ENCODE data around the gene GYS1.

Gene GYS1

DNA sequence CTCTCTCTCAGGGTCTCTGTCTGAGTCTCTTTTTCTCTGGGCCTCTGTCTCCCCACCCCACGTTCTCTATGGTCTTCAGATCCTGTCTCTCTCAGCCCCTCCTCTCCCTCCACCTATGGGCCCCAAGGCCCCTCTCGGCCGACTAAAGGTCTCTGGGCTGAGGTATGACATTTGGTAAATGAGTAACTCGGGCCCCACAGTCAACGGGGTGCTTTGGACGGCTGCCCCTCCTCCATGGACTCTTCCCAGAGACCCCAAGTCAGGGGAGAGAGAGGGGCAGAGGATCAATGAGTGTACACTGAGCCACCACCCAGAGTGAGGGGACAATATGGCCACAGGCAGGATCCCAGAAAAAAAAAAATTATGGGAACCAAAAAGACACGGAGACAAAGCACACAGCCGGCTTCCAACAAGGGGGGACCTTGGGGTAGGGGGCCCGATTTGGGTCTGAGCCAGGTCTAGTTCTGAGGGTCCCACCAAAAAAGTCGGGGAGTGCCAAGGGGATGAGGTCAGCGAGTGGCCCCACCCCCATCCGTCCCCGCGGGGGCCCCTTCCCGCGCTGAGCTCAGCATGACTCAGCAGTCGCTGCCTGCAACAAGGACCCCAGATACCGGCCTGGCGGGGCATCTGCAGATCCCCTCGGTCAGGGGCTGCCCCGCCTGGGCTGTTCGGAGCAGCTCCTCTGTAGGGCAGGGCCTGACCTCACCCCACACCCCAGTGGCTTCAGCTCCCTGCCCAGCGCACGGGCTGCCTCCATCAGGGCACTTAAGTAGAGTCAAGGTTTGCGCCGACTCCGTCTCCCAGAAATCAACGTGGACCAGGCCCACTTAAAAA lies 29.5 kb downstream of the GYS1 start (continued):
- no peak for TF ChIP-seq ZNF404 (tag by site-specific recombination; IDR thresholded peaks at IDR 0.05)
- no peak for TF ChIP-seq ZNF211 (tag by site-specific recombination; IDR thresholded peaks at IDR 0.05; ENCODE audit: low read depth)
- TF ChIP-seq, protein P1, sequence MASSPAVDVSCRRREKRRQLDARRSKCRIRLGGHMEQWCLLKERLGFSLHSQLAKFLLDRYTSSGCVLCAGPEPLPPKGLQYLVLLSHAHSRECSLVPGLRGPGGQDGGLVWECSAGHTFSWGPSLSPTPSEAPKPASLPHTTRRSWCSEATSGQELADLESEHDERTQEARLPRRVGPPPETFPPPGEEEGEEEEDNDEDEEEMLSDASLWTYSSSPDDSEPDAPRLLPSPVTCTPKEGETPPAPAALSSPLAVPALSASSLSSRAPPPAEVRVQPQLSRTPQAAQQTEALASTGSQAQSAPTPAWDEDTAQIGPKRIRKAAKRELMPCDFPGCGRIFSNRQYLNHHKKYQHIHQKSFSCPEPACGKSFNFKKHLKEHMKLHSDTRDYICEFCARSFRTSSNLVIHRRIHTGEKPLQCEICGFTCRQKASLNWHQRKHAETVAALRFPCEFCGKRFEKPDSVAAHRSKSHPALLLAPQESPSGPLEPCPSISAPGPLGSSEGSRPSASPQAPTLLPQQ (tag by site-specific recombination; IDR thresholded peaks at IDR 0.05), result peak; percentile 98
- 0 out of 2 replicates have a peak, but pooled peaks have one; percentile 34 for TF ChIP-seq FEZF1 (tag by site-specific recombination; IDR thresholded peaks at IDR 0.05)
- TF ChIP-seq SP2 (tag by site-specific recombination; IDR thresholded peaks at IDR 0.05), result peak; percentile 29; the same call in 1 of the 2 replicates
- TF ChIP-seq IKZF3 (tag by site-specific recombination; IDR thresholded peaks at IDR 0.05), result peak; percentile 65
- TF ChIP-seq ZNF76 (tag by site-specific recombination; IDR thresholded peaks at IDR 0.05; ENCODE audit: borderline replicate concordance, low read depth), result peak; percentile 53; the same call in 1 of the 2 replicates
- TF ChIP-seq, protein P2, sequence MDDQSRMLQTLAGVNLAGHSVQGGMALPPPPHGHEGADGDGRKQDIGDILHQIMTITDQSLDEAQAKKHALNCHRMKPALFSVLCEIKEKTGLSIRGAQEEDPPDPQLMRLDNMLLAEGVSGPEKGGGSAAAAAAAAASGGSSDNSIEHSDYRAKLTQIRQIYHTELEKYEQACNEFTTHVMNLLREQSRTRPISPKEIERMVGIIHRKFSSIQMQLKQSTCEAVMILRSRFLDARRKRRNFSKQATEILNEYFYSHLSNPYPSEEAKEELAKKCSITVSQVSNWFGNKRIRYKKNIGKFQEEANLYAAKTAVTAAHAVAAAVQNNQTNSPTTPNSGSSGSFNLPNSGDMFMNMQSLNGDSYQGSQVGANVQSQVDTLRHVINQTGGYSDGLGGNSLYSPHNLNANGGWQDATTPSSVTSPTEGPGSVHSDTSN (CRISPR knock-in tag; IDR thresholded peaks at IDR 0.05), result no peak
- no peak for TF ChIP-seq ZNF701 (tag by site-specific recombination; IDR thresholded peaks at IDR 0.05)
- TF ChIP-seq ZNF16 (tag by site-specific recombination; IDR thresholded peaks at IDR 0.05; ENCODE audit: low read depth), result no peak
- no peak for TF ChIP-seq ZNF366 (tag by site-specific recombination; conservative IDR thresholded peaks at IDR 0.05)
- TF ChIP-seq ZNF654 (tag by site-specific recombination; IDR thresholded peaks at IDR 0.05; ENCODE audit: low read depth), result no peak
- TF ChIP-seq ZNF530 (tag by site-specific recombination; IDR thresholded peaks at IDR 0.05; ENCODE audit: low read depth), result no peak
- TF ChIP-seq ZNF629 (tag by site-specific recombination; IDR thresholded peaks at IDR 0.05), result peak; percentile 89
- TF ChIP-seq ZNF670 (tag by site-specific recombination; IDR thresholded peaks at IDR 0.05; ENCODE audit: low read depth), result no peak
- TF ChIP-seq ZNF529 (tag by site-specific recombination; IDR thresholded peaks at IDR 0.05; ENCODE audit: insufficient replicate concordance), result no peak
- TF ChIP-seq ZNF324 (tag by site-specific recombination; IDR thresholded peaks at IDR 0.05), result peak; percentile 83; the same call in 1 of the 2 replicates
- TF ChIP-seq, protein P3, sequence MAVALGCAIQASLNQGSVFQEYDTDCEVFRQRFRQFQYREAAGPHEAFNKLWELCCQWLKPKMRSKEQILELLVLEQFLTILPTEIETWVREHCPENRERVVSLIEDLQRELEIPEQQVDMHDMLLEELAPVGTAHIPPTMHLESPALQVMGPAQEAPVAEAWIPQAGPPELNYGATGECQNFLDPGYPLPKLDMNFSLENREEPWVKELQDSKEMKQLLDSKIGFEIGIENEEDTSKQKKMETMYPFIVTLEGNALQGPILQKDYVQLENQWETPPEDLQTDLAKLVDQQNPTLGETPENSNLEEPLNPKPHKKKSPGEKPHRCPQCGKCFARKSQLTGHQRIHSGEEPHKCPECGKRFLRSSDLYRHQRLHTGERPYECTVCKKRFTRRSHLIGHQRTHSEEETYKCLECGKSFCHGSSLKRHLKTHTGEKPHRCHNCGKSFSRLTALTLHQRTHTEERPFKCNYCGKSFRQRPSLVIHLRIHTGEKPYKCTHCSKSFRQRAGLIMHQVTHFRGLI (tag by site-specific recombination; IDR thresholded peaks at IDR 0.05), result 0 out of 2 replicates have a peak, but pooled peaks have one; percentile 21
- TF ChIP-seq, protein P4, sequence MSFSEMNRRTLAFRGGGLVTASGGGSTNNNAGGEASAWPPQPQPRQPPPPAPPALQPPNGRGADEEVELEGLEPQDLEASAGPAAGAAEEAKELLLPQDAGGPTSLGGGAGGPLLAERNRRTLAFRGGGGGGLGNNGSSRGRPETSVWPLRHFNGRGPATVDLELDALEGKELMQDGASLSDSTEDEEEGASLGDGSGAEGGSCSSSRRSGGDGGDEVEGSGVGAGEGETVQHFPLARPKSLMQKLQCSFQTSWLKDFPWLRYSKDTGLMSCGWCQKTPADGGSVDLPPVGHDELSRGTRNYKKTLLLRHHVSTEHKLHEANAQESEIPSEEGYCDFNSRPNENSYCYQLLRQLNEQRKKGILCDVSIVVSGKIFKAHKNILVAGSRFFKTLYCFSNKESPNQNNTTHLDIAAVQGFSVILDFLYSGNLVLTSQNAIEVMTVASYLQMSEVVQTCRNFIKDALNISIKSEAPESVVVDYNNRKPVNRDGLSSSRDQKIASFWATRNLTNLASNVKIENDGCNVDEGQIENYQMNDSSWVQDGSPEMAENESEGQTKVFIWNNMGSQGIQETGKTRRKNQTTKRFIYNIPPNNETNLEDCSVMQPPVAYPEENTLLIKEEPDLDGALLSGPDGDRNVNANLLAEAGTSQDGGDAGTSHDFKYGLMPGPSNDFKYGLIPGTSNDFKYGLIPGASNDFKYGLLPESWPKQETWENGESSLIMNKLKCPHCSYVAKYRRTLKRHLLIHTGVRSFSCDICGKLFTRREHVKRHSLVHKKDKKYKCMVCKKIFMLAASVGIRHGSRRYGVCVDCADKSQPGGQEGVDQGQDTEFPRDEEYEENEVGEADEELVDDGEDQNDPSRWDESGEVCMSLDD (tag by site-specific recombination; IDR thresholded peaks at IDR 0.05), result peak; percentile 98
- TF ChIP-seq ZNF202 (tag by site-specific recombination; IDR thresholded peaks at IDR 0.05; ENCODE audit: borderline replicate concordance), result no peak
- TF ChIP-seq, protein P5, sequence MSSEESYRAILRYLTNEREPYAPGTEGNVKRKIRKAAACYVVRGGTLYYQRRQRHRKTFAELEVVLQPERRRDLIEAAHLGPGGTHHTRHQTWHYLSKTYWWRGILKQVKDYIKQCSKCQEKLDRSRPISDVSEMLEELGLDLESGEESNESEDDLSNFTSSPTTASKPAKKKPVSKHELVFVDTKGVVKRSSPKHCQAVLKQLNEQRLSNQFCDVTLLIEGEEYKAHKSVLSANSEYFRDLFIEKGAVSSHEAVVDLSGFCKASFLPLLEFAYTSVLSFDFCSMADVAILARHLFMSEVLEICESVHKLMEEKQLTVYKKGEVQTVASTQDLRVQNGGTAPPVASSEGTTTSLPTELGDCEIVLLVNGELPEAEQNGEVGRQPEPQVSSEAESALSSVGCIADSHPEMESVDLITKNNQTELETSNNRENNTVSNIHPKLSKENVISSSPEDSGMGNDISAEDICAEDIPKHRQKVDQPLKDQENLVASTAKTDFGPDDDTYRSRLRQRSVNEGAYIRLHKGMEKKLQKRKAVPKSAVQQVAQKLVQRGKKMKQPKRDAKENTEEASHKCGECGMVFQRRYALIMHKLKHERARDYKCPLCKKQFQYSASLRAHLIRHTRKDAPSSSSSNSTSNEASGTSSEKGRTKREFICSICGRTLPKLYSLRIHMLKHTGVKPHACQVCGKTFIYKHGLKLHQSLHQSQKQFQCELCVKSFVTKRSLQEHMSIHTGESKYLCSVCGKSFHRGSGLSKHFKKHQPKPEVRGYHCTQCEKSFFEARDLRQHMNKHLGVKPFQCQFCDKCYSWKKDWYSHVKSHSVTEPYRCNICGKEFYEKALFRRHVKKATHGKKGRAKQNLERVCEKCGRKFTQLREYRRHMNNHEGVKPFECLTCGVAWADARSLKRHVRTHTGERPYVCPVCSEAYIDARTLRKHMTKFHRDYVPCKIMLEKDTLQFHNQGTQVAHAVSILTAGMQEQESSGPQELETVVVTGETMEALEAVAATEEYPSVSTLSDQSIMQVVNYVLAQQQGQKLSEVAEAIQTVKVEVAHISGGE (tag by site-specific recombination; conservative IDR thresholded peaks at IDR 0.05; ENCODE audit: low read depth), result peak; percentile 23; the same call in 1 of the 2 replicates
- TF ChIP-seq, protein P6, sequence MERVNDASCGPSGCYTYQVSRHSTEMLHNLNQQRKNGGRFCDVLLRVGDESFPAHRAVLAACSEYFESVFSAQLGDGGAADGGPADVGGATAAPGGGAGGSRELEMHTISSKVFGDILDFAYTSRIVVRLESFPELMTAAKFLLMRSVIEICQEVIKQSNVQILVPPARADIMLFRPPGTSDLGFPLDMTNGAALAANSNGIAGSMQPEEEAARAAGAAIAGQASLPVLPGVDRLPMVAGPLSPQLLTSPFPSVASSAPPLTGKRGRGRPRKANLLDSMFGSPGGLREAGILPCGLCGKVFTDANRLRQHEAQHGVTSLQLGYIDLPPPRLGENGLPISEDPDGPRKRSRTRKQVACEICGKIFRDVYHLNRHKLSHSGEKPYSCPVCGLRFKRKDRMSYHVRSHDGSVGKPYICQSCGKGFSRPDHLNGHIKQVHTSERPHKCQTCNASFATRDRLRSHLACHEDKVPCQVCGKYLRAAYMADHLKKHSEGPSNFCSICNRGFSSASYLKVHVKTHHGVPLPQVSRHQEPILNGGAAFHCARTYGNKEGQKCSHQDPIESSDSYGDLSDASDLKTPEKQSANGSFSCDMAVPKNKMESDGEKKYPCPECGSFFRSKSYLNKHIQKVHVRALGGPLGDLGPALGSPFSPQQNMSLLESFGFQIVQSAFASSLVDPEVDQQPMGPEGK (tag by site-specific recombination; IDR thresholded peaks at IDR 0.05), result peak; percentile 99
- no peak; the same call in none of the 2 replicates for TF ChIP-seq ZNF660 (tag by site-specific recombination; IDR thresholded peaks at IDR 0.05)
- peak; percentile 34; the same call in 1 of the 2 replicates for TF ChIP-seq ZNF600 (tag by site-specific recombination; IDR thresholded peaks at IDR 0.05)

All from HEK293 (cell line).